ENCODE results near the gene TMEM97. TPM values are rescaled to one million over a fixed set of nuclear protein-coding genes. Genes with fewer than 3 reads are reported as not detected.

The TMEM97 gene
- total and polyA plus RNA-seq, 8 donors, result 7.6 to 54.0 (median 29.7) TPM

DNA sequence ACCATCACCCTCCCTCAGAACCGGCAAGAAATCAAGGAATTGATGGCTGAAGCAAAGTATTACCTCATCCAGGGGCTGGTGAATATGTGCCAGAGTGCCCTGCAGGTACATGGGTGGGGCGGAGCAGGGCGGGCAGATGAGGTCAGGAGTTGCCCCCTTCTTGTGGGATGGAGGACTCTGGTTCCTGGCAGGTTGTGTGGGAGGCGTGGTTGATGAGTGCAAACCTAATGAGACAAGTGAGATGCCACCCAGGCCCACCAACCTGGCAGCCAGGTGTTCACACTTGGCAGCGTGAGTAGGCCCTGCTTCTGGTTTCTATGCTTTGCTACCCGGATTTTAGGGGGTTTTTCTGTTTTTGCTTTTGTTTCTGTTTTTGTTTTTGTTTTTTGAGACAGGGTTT lies 21.4 kb downstream of the TMEM97 start:
- 76 to 87% (median 86%) methylated on average over 6 of the region's 6 CpGs for WGBS, 5 donors
- peaks cover 28 to 54% (median 38%) of the 10 kb centered on the region in 4 donors for H3K4me1 ChIP-seq
- peak overlapping the region in 1 of 5 donors; percentile 5 for H3K27ac ChIP-seq
- no peak for TF ChIP-seq EP300 (IDR thresholded peaks at IDR 0.05)
- no peak for DNase-seq
- intact Hi-C loops (cut with DNase I; ENCODE audit: low total_unique reads), result no loop called here
- no peaks in the 10 kb centered on the region for H3K27me3 ChIP-seq
- no peak overlapping the region for H3K4me3 ChIP-seq
- peaks cover 55 to 63% (median 63%) of the 10 kb centered on the region in 4 donors for H3K36me3 ChIP-seq
- H3K9me3 ChIP-seq, result no peaks in the 10 kb centered on the region

DNA sequence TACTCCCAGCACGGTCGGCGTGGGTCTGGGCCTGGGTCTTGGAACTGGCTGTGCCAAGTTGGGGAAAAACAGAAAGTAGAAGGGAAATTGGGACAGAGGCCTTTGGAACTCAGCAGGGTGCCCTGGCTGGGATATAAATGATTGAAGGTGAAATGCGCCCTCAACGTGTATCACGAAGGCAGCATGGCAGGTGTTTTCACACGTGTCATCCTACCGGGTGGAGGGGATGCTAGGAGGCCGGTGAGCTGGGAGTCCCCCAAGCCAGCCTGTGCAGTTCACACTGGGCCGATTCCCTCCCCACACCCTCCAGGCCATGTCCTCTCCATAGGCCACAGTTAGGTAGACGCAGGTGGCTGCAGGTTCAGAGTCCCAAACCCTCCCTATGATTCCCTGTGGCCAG lies 22.5 kb downstream of the TMEM97 start:
- H3K4me3 ChIP-seq, result no peak overlapping the region

DNA sequence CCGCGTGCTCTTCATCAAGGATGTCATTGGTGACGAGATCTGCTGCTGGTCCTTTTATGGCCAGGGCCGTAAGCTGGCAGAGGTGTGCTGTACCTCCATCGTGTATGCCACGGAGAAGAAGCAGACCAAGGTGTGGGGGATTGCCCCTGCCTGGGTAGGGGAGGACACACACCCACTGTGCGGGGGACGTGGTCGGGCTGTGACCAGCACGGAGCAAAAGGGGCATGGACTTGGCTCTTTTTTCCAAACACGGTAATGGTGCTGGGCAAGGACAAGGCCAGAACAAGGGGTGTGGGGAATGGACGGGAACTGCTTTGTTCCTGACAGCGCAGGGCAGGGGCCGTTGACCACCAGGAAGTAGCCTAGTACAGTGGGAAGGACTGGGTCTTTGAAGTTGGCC lies 23.3 kb downstream of the TMEM97 start:
- no peak overlapping the region for H3K27ac ChIP-seq
- no peak for DNase-seq
- intact Hi-C loops (cut with DNase I; ENCODE audit: low total_unique reads), result no loop called here
- WGBS, 5 donors, result 90 to 93% (median 92%) methylated on average over 14 of the region's 14 CpGs
- no peak overlapping the region for H3K4me3 ChIP-seq
- TF ChIP-seq, protein P1, sequence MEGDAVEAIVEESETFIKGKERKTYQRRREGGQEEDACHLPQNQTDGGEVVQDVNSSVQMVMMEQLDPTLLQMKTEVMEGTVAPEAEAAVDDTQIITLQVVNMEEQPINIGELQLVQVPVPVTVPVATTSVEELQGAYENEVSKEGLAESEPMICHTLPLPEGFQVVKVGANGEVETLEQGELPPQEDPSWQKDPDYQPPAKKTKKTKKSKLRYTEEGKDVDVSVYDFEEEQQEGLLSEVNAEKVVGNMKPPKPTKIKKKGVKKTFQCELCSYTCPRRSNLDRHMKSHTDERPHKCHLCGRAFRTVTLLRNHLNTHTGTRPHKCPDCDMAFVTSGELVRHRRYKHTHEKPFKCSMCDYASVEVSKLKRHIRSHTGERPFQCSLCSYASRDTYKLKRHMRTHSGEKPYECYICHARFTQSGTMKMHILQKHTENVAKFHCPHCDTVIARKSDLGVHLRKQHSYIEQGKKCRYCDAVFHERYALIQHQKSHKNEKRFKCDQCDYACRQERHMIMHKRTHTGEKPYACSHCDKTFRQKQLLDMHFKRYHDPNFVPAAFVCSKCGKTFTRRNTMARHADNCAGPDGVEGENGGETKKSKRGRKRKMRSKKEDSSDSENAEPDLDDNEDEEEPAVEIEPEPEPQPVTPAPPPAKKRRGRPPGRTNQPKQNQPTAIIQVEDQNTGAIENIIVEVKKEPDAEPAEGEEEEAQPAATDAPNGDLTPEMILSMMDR (IDR thresholded peaks at IDR 0.05), result no peak
- TF ChIP-seq EP300 (IDR thresholded peaks at IDR 0.05), result no peak
- TF ChIP-seq POLR2AphosphoS5 (IDR thresholded peaks at IDR 0.05), result no peak
- TF ChIP-seq POLR2A (IDR thresholded peaks at IDR 0.05), result no peak
- H3K27me3 ChIP-seq, result no peaks in the 10 kb centered on the region
- no peaks in the 10 kb centered on the region for H3K9me3 ChIP-seq
- peaks cover 65 to 82% (median 82%) of the 10 kb centered on the region in 4 donors for H3K36me3 ChIP-seq
- H3K4me1 ChIP-seq, result peaks cover 40 to 60% (median 45%) of the 10 kb centered on the region in 4 donors

More for the DNA sequence above, 22.5 kb downstream of the TMEM97 start:
- TF ChIP-seq POLR2A (IDR thresholded peaks at IDR 0.05), result no peak
- TF ChIP-seq, protein P1 (IDR thresholded peaks at IDR 0.05), result no peak
- no peak for TF ChIP-seq EP300 (IDR thresholded peaks at IDR 0.05)
- TF ChIP-seq POLR2AphosphoS5 (IDR thresholded peaks at IDR 0.05), result no peak
- H3K4me1 ChIP-seq, result peaks cover 37 to 60% (median 45%) of the 10 kb centered on the region in 4 donors
- H3K27me3 ChIP-seq, result no peaks in the 10 kb centered on the region
- peaks cover 60 to 75% (median 74%) of the 10 kb centered on the region in 4 donors for H3K36me3 ChIP-seq
- intact Hi-C loops (cut with DNase I; ENCODE audit: low total_unique reads), result no loop called here
- no peaks in the 10 kb centered on the region for H3K9me3 ChIP-seq
- 90 to 97% (median 93%) methylated on average over 11 of the region's 11 CpGs for WGBS, 5 donors
- DNase-seq, result no peak
- H3K27ac ChIP-seq, result no peak overlapping the region

DNA sequence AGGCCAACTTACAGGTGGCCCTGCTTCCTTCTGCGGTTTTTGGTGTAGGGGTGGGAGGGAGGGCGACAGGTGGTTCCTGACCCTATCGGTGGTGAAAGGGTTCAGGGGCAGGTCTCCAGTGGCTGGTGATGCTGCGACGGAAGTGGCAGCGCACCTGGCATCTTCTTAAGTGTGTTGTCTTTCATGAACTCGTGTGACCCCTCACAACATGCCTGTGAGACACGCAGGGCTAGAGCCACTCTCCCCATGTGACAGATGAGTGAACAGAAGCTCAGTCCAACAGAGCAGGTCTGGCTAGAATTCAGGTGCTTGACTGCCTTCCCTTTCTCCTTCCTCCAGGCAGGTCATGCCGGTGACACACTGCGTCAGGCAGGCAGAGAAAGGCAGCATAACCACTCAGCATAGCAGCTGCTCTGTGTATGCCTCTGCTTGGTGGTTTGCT lies 24.5 kb downstream of the TMEM97 start:
- Histone ChIP-seq H3K36me3 (peaks cover 76 to 94% (median 94%) of the 10 kb centered on the region in 4 donors), H3K27ac (peak overlapping the region in 2 of 5 donors; percentile 2 to 8), H3K4me1 (peaks cover 39 to 58% (median 45%) of the 10 kb centered on the region in 4 donors), H3K27me3 (no peaks in the 10 kb centered on the region), H3K4me3 (no peak overlapping the region), H3K9me3 (no peaks in the 10 kb centered on the region)
- DNase-seq, result no peak
- intact Hi-C loops (cut with DNase I; ENCODE audit: low total_unique reads), result no loop called here
- TF ChIP-seq POLR2A (IDR thresholded peaks at IDR 0.05), result no peak
- no peak for TF ChIP-seq POLR2AphosphoS5 (IDR thresholded peaks at IDR 0.05)
- TF ChIP-seq, protein P1 (IDR thresholded peaks at IDR 0.05), result no peak
- TF ChIP-seq EP300 (IDR thresholded peaks at IDR 0.05), result no peak
- 65 to 81% (median 68%) methylated on average over 8 to 10 of the region's 10 CpGs for WGBS, 5 donors

DNA sequence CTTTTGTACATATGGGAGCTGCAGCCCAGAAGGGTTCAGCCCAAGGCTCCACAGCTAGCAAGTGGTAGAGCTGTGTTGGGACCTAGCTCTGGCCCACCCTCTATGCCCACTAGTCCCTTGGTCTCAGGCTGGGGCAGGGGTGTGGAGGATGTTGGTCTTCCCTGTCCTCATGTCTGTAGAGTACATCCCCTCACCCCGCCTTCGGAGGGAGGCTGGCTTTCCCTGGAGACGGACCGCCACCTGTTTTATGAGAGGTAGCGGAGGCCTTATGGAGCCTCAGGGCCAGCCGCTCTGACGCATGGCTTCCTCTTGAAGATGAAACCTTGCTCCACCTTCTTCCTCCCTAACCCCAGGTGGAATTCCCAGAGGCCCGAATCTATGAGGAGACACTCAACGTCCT lies 25.0 kb downstream of the TMEM97 start:
- 89 to 94% (median 89%) methylated on average over 7 to 9 of the region's 9 CpGs for WGBS, 5 donors
- no peak overlapping the region for H3K4me3 ChIP-seq
- intact Hi-C loops (cut with DNase I; ENCODE audit: low total_unique reads), result no loop called here
- no peak for TF ChIP-seq POLR2A (IDR thresholded peaks at IDR 0.05)
- TF ChIP-seq EP300 (IDR thresholded peaks at IDR 0.05), result no peak
- TF ChIP-seq, protein P1 (IDR thresholded peaks at IDR 0.05), result no peak
- no peak for TF ChIP-seq POLR2AphosphoS5 (IDR thresholded peaks at IDR 0.05)
- no peak for DNase-seq
- peak overlapping the region in 2 of 5 donors; percentile 2 to 8 for H3K27ac ChIP-seq
- H3K36me3 ChIP-seq, result peaks cover 81 to 99% (median 99%) of the 10 kb centered on the region in 4 donors
- H3K4me1 ChIP-seq, result peaks cover 38 to 54% (median 43%) of the 10 kb centered on the region in 4 donors
- H3K9me3 ChIP-seq, result no peaks in the 10 kb centered on the region
- H3K27me3 ChIP-seq, result no peaks in the 10 kb centered on the region

Measured in stomach (tissue), 9 donors.